Gastroesophageal sphincter (tissue), 3 donors: ENCODE results near the gene TRPM5.

Experiments used
- POLR2A ChIP-seq, 2 donors: fragments of 450-650 bp; IDR thresholded peaks; one replicate each; pipeline ENCODE4 v1.6.1; 2017; ENCODE audit warnings: antibody characterized with exemption in 2 of 2, mild to moderate bottlenecking in 2 of 2, moderate library complexity in 1 of 2
- TF ChIP-seq, protein P1 (sequence below), 4 experiments: fragments of 200-600 bp in 2 of 4; fragments of 450-650 bp in 2 of 4; sonication (generic) in 1 of 4; IDR thresholded peaks; one replicate each; pipeline ENCODE4 v1.5.1; 2017 to 2019; ENCODE audit warnings: antibody characterized with exemption in 4 of 4, mild to moderate bottlenecking in 2 of 4, moderate library complexity in 2 of 4

DNA sequence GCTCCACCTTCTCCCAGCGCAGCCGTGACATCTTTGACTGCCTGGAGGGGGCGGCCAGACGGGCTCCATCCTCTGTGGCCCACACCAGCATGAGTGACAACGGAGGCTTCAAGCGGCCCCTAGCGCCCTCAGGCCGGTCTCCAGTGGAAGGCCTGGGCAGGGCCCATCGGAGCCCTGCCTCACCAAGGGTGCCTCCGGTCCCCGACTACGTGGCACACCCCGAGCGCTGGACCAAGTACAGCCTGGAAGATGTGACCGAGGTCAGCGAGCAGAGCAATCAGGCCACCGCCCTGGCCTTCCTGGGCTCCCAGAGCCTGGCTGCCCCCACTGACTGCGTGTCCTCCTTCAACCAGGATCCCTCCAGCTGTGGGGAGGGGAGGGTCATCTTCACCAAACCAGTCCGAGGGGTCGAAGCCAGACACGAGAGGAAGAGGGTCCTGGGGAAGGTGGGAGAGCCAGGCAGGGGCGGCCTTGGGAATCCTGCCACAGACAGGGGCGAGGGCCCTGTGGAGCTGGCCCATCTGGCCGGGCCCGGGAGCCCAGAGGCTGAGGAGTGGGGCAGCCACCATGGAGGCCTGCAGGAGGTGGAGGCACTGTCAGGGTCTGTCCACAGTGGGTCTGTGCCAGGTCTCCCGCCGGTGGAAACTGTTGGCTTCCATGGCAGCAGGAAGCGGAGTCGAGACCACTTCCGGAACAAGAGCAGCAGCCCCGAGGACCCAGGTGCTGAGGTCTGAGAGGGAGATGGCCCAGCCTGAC lies 41.2 kb downstream of the TRPM5 start:
- TF ChIP-seq, protein P1, sequence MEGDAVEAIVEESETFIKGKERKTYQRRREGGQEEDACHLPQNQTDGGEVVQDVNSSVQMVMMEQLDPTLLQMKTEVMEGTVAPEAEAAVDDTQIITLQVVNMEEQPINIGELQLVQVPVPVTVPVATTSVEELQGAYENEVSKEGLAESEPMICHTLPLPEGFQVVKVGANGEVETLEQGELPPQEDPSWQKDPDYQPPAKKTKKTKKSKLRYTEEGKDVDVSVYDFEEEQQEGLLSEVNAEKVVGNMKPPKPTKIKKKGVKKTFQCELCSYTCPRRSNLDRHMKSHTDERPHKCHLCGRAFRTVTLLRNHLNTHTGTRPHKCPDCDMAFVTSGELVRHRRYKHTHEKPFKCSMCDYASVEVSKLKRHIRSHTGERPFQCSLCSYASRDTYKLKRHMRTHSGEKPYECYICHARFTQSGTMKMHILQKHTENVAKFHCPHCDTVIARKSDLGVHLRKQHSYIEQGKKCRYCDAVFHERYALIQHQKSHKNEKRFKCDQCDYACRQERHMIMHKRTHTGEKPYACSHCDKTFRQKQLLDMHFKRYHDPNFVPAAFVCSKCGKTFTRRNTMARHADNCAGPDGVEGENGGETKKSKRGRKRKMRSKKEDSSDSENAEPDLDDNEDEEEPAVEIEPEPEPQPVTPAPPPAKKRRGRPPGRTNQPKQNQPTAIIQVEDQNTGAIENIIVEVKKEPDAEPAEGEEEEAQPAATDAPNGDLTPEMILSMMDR (IDR thresholded peaks at IDR 0.05), result no peak
- no peak for TF ChIP-seq POLR2A (IDR thresholded peaks at IDR 0.05)
